Measurements from ENCODE around the gene PITPNM1.
A peak's percentile ranks its signal among the peaks of the same experiment; 100 is the strongest.

DNA sequence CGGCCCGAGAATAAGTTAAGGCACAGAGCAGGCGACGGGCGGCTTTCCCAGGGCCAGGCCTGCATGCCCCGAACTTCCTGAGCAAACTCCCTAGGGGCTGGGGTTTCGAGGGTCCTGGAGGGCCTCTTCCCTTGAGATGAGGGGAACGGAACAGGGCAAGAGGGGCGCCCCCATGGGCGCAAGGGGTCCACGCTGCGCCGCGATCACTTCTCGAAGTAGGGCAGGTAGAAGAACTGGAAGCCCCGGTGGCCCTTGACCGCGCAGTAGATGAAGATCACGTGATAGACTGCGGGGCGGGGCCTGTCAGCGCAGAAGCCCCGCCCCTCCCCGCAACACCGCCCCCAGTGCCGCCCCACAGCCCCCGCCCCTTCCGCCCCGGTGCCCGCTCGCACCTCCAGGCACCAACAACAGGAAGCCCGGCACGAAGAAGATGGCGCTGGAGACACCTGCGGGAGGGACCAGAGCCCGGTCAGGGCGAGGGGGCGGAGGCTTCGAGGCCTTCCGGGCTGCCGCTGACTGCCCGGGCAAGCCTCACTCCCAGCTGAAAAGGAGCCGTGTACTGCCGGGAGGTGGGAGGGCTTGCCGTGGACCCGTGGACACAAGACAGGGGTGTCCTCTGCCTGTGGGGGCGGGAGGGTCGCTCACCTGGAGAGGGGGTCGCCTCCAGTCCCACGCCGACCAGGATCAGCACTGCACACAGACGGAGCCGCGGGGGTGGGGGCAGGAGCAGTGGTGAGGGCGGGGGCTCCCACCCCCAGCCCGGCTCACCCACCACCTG is 40.6 kb downstream of the PITPNM1 start:
- TF ChIP-seq CTCF (IDR thresholded peaks at IDR 0.05; ENCODE audit: low read depth, low read length) (no peak), POLR2A (IDR thresholded peaks at IDR 0.05; ENCODE audit: extremely low read depth, insufficient read length) (peak; percentile 85)
- TF ChIP-seq, protein P1, sequence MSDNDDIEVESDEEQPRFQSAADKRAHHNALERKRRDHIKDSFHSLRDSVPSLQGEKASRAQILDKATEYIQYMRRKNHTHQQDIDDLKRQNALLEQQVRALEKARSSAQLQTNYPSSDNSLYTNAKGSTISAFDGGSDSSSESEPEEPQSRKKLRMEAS (IDR thresholded peaks at IDR 0.05; ENCODE audit: low read depth, low read length): peak; percentile 70
